Activated CD8-positive, alpha-beta memory T cell treated with anti-CD3 and anti-CD28 coated beads, Interleukin-2, amount 50 U/mL, for 1 hour (primary cell): Measurements from ENCODE around the gene RPS4Y1.
"Not testable (repeated sequence)": the region's sequence is repeated elsewhere in the genome, so short reads cannot be mapped to it uniquely, and the experiment has no call there.

Experiments used
- DNase-seq: peaks from one replicate; pipeline ENCODE4 v3.0.0-alpha.2; 2020; ENCODE audit errors: extremely low read depth

RPS4Y1 gene

DNA sequence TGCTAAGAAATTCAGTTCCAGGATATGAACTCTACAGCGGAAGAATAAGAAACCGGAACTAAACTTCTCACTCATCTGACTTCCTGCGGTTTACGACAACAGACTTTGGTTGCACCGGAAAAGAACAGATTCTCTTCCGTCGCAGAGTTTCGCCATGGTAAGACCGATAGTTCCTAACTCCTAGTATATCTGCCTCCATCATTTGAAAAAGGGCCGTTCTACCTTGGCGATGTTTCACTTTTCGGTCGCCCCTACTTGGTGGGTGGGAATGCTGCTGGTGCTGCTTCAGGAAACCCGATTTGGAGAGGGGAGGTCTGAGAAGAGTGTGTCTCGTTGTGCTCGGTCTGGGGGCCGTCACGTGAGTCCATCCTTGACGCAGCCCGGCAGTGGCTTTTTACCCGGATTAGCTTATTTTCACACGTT lies at the start of gene RPS4Y1:
RPS4Y1 (plus strand) TSS at position 132 of the 423 bp plus-strand sequence; CDS start at position 155, 23 bp downstream.
- no peak for DNase-seq

DNA sequence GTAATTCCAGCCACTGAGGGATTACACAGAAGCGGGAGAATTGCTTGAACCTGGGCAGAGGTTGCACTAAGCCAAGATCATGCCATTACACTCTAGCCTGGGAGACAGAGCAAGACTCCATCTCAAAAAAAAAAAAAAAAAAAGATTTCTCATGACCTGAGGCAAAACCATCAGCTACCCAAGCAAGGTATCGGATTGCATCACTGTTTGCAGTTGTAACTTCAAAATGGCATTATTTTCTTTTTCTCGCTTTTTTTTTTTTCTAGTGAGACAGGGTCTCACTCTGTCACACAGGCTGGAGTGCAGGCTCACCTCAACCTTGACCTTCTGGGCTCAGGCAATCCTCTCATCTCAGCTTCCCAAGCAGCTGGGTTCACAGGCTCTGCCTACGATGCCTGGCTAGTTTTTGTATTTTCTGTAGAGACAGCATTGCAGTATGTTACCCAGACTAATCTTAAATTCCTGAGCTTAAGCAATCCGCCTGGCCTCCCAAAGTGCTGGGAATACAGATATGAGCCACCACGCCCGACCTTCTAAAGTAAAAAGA lies 44.4 kb upstream of the RPS4Y1 start:
- DNase-seq, result no peak

- DNase-seq, result no peak
Measured at GRCh38 chrY:2797991-2798390, 43.4 kb upstream of the RPS4Y1 start.

GRCh38 chrY:2800246-2800645 lies 41.2 kb upstream of the RPS4Y1 start:
- no peak for DNase-seq

DNA sequence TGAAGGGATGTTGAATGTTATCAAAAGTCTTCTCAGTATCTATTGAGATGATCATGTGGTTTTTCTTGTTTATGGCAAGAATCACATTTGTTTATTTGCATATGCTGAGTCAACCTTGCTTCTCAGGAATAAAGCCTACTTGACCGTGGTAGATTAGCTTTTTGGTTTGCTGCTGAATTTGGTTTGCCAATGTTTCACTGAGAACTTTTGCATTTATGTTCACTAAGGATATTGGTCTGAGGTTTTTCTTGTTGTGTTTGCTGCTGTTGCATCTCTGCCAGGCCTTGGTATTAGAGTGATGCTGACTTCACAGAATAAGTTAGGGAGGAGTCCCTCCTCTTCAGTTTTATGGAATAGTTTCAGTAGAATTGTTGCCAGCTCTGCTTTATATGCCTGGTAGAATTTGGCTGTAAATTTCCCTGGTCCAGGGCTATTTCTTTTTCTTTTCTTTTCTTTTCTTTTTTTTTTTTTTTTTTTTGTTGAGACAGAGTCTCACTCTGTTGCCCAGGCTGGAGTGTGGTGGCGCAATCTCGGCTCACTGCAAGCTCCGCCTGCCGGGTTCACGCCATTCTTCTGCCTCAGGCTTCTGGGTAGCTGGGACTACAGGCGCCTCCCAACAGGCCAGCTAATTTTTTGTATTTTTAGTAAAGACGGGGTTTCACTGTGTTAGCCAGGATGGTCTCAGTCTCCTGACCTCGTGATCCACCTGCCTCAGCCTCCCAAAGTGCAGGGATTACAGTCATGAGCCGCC lies 24.1 kb upstream of the RPS4Y1 start:
- DNase-seq, result not testable (repeated sequence)

DNA sequence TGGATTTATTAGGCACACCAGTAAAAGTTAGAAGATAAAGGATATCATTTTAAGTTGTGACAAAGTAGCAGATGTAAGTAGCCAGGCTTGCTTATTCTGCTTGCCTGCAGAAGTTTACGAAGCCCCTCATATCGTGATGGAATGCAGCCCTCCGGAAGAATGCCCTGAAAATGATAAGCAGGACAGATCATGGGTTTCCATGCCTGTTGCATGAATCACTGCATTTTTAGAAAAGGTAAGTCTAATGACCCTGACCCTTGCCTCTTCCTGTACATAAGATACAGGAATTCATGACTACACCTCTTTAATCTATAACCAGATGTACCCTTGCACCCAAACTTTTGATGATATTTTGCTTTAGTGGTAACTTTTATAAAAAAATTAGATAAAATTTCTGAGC lies 16.9 kb upstream of the RPS4Y1 start:
- DNase-seq, result no peak

GRCh38 chrY:2828497-2828896 lies 12.9 kb upstream of the RPS4Y1 start:
- DNase-seq, result no peak

DNA sequence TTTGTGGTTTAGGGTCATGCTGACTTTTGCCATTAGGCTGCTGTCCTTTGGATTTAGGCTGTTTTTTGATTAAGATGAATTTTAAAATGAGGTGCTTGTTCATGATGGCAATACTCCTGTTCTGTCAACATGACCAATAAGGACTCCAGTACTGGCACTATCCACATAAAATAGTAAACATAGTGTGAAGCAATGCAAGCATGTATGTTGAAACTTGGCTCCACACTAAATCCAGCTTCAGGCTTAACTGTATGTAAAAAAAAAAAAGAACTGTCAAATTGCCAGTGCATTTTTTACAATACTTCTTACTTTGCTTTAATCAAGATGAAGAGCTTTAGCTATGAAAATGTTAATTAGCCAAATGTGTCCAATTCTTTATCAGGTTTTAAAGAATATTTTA lies 6.2 kb upstream of the RPS4Y1 start:
- DNase-seq, result no peak

- no peak for DNase-seq
Measured at GRCh38 chrY:2837078-2837477, 4.3 kb upstream of the RPS4Y1 start.

- no peak for DNase-seq
Measured at GRCh38 chrY:2837932-2838331, 3.5 kb upstream of the RPS4Y1 start.

- no peak for DNase-seq
Measured at GRCh38 chrY:2846791-2847190, 5.4 kb downstream of the RPS4Y1 start.

DNA sequence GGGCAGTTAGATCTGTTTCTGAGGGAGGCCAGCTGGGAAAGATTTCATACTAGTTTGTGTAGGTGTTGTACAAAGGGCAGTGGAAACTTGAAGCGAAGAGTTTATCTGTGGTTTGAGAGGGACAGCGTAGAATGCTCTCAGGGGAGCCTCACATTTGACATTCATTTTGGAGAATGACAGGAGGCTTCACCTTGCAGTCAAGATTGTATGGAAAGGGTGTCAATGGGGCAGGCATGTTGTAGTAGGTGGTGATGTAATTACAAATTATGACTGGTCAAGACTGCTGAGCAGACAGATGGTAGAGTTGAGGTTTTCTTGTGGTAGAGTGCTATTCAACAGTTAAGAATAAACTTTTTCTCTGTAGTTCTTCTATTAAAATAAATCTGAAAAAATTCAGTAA lies 7.0 kb downstream of the RPS4Y1 start:
- DNase-seq, result no peak

DNA sequence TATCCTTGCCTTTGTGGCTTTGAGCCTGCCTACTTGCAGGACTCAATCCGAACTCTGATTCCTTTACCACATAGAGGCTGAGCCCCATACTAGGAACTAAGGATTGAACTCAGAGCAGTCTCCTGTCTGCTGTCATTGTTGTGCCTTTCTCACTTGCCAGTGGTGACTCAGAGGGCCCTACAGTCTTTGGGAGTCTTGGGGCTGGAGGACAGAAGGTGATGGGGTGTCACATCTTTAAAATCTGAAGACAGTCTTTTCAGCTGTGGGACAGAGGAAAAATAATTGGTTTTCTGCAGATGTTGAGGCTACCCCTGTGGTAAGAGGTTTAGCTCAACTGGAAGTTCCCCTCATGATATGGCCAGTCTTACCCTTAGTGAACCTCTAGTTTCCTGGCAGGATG lies 8.0 kb downstream of the RPS4Y1 start:
- no peak for DNase-seq

GRCh38 chrY:2854145-2854774 lies 12.9 kb downstream of the RPS4Y1 start:
- no peak for DNase-seq

GRCh38 chrY:2857068-2857467 lies 15.7 kb downstream of the RPS4Y1 start:
- DNase-seq, result no peak

GRCh38 chrY:2857686-2858085 lies 16.3 kb downstream of the RPS4Y1 start:
- DNase-seq, result no peak

- no peak for DNase-seq
Measured at GRCh38 chrY:2859782-2860181, 18.4 kb downstream of the RPS4Y1 start.

DNA sequence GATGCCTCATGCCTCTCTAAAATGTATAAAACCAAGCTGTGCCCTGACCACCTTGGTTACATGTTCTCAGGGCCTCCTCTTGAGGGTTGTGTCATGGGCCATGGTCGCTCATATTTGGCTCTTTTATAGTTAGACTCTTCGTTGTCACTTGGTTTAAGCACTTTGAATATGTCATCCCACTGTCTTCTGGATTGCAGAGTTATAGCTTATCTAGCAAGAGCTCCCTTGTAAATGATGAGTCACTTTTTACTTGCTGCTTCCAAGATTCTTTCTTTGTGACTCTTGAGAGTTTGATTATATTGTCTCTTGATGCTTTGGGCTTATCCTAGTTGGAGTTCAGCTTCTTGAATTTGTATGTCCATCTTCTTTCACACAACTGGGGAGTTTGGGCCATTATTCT lies 19.1 kb downstream of the RPS4Y1 start:
- no peak for DNase-seq

GRCh38 chrY:2866581-2866980 lies 25.2 kb downstream of the RPS4Y1 start:
- DNase-seq, result no peak

- DNase-seq, result no peak
Measured at GRCh38 chrY:2867469-2867868, 26.1 kb downstream of the RPS4Y1 start.

- no peak for DNase-seq
Measured at GRCh38 chrY:2868035-2868607, 26.7 kb downstream of the RPS4Y1 start.

DNA sequence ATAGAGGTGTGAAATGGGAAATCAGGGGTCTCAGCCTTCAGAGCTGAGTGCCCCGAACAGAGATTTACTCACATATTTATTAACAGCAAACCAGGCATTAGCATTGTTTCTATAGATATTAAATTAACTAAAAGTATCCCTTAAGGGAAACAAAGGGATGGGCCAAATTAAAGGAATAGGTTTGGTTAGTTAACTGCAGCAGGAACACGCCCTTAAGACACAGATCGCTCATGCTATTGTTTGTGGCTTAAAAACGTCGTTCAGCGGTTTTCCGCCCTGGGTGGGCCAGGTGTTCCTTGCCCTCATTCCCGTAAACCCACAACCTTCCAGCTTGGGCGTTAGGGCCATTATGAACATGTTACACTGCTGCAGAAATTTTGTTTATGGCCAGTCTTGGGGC lies 30.8 kb downstream of the RPS4Y1 start:
- not testable (repeated sequence) for DNase-seq

- no peak for DNase-seq
Measured at GRCh38 chrY:2874211-2874610, 32.8 kb downstream of the RPS4Y1 start.
